CD4-positive, alpha-beta memory T cell (primary cell): ENCODE measurements around the gene PPM1M. TPM values are rescaled to one million over a fixed set of nuclear protein-coding genes. Genes with fewer than 3 reads are reported as not detected.
"Not testable (repeated sequence)": the region's sequence is repeated elsewhere in the genome, so short reads cannot be mapped to it uniquely, and the experiment has no call there.

Source experiments
- CTCF ChIA-PET: fragments of 350-600 bp; sonication (Branson Sonifier 250); formaldehyde crosslinking; loops from one replicate; lab custom pipeline; 2021; ENCODE audit warnings: inconsistent platforms; ENCODE audit not compliant: partially characterized antibody; lab: Charles Lee
- POLR2A ChIA-PET: fragments of 350-600 bp; sonication (Branson Sonifier 250); formaldehyde crosslinking; loops from one replicate; lab custom pipeline; 2021; ENCODE audit not compliant: partially characterized antibody; lab: Charles Lee
- DNase-seq, 5 donors: peaks; one replicate each; pipeline versions ENCODE4 v3.0.0 to v3.0.0-alpha.2; 2020 to 2022; ENCODE audit warnings: mixed read lengths in 1 of 5
- H3K27ac ChIP-seq: one replicate; pipeline ENCODE4 v1.7.0; 2013; ENCODE audit warnings: low read depth, low read length
- H3K27me3 ChIP-seq: 2 replicates; pipeline ENCODE4 v1.7.0; 2013; ENCODE audit warnings: mild to moderate bottlenecking, low read length, moderate library complexity; ENCODE audit not compliant: insufficient read depth
- H3K36me3 ChIP-seq: 2 replicates; pipeline ENCODE4 v1.7.0; 2013; ENCODE audit warnings: mild to moderate bottlenecking, low read length, moderate library complexity; ENCODE audit not compliant: insufficient read depth
- H3K4me1 ChIP-seq: 2 replicates; pipeline ENCODE4 v1.7.0; 2013; ENCODE audit warnings: mild to moderate bottlenecking, low read length, moderate library complexity; ENCODE audit not compliant: insufficient read depth
- H3K4me3 ChIP-seq, 2 donors: one replicate each; pipeline ENCODE4 v1.7.0; 2013; ENCODE audit warnings: low read length in 2 of 2, mild to moderate bottlenecking in 1 of 2
- H3K9me3 ChIP-seq, 2 donors: one replicate each; pipeline ENCODE4 v1.7.0; 2013; ENCODE audit warnings: low read length in 2 of 2, control low read depth in 1 of 2; ENCODE audit not compliant: control insufficient read depth in 1 of 2
- H3K27ac Mint-ChIP-seq, 7 donors: one replicate each; pipeline ENCODE4 v1.8.0; 2020 to 2021; ENCODE audit warnings: mixed read lengths in 7 of 7, mild to moderate bottlenecking in 6 of 7, inconsistent platforms in 3 of 7, moderate library complexity in 3 of 7
- H3K27me3 Mint-ChIP-seq, 2 donors: one replicate each; pipeline ENCODE4 v1.8.0; 2020 to 2021; ENCODE audit warnings: mixed read lengths in 2 of 2
- H3K36me3 Mint-ChIP-seq, 2 donors: one replicate each; pipeline ENCODE4 v1.8.0; 2020 to 2021; ENCODE audit warnings: mixed read lengths in 2 of 2, inconsistent platforms in 1 of 2, mild to moderate bottlenecking in 1 of 2
- H3K4me1 Mint-ChIP-seq, 4 donors: one replicate each; pipeline ENCODE4 v1.8.0; 2020 to 2021; ENCODE audit warnings: mixed read lengths in 4 of 4, mild to moderate bottlenecking in 1 of 4
- H3K4me3 Mint-ChIP-seq, 8 donors: one replicate each; pipeline ENCODE4 v1.8.0; 2020 to 2021; ENCODE audit warnings: mixed read lengths in 8 of 8, mild to moderate bottlenecking in 7 of 8, moderate library complexity in 6 of 8, inconsistent platforms in 3 of 8
- H3K9me3 Mint-ChIP-seq, 8 donors: one replicate each; pipeline ENCODE4 v1.8.0; 2020 to 2021; ENCODE audit warnings: mixed read lengths in 8 of 8, mild to moderate bottlenecking in 5 of 8, inconsistent platforms in 3 of 8, moderate library complexity in 1 of 8
- intact Hi-C: fragments of 100-400 bp; cut with micrococcal nuclease; formaldehyde crosslinking; loops from one replicate; pipeline ENCODE4 v1.15.1; 2023
- polyA plus RNA-seq, 2 donors: library from polyadenylated mRNA; unstranded; fragments of 300-500 nt; fragmentation: Illumina TruSeq; gene quantifications; one replicate each; pipeline ENCODE4 v1.2.3, GENCODE V29; 2021
- total RNA-seq, 2 experiments: library from RNA; stranded (reverse); gene quantifications; one replicate each; pipeline ENCODE4 v1.2.3, GENCODE V29; 2021

The PPM1M gene
- total and polyA plus RNA-seq, 4 experiments from 2014 or later = 52.0 to 85.3 (median 75.7) TPM

DNA sequence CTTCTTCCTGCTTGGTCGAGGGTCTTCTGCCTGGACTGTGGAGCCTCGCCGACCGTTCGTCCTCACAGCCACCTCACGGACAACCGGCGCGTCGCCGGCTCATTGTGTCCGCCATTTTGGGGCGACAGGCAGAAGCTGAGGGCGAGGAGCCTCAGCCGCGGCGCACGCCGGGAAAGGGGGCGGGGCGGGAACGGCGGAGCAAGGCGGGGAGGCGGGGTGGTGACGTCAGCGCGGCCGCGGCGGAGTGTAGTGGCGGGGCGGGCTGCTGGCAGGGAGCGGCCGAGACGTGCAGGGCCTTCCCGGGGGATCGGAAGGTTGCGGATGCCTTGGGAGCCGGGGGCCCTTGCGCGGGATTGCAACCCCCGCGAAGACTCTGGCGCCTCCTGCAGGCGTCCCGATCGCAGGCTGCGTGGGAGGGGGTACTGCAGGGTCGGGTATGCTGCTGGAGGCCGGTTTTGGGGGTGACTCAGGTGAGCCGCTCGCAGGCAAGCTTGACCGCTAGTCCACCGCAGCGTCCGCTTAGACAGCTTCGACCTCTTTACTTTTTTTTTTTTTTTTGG is 33.0 kb downstream of the PPM1M start, which contains the start of gene WDR82:
Gene WDR82 (minus strand): TSS at position 140 of the 560 bp plus-strand sequence. CDS start 288 bp downstream, outside the sequence.
- peaks cover 26 to 38% of the 10 kb centered on the region in 2 donors for H3K36me3 Mint-ChIP-seq
- peak; percentile 94 to 97 (median 95) for DNase-seq
- H3K27me3 ChIP-seq = no peaks in the 10 kb centered on the region
- H3K4me1 Mint-ChIP-seq = peaks cover 40 to 87% (median 56%) of the 10 kb centered on the region in 4 donors
- peaks cover 0 to 3% of the 10 kb centered on the region in 2 donors for H3K27me3 Mint-ChIP-seq
- ChIA-PET POLR2A (interaction anchor here (0.6 to 37.2 kb wide), 16 partner anchors 7 to 427 kb away, joined by 3 to 1950 read pairs (median 5); partner anchors contain the start of genes ABHD14B, GLT8D1, GLYCTK and PPM1M), CTCF (interaction anchor here (0.8 to 32.2 kb wide), 10 partner anchors 7 to 134 kb away, joined by 3 to 684 read pairs (median 12); partner anchors contain the start of genes GLYCTK, PPM1M, TLR9 and TWF2)
- intact Hi-C loops = loop anchor here (1.0 to 5.0 kb wide), 5 partner anchors 10 to 59 kb away; partner anchors contain the start of genes DNAH1 and TWF2
- peaks cover 76% of the 10 kb centered on the region for H3K4me1 ChIP-seq
- H3K36me3 ChIP-seq = no peaks in the 10 kb centered on the region
- peaks cover 0 to 3% (median 0%) of the 10 kb centered on the region in 8 donors for H3K9me3 Mint-ChIP-seq
- no peaks in the 10 kb centered on the region for H3K9me3 ChIP-seq
- H3K4me3 ChIP-seq = peak within 1 kb of the TSS; percentile 58 to 71
- H3K27ac Mint-ChIP-seq = peak within 1 kb of the TSS; percentile 96 to 100 (median 100)
- H3K27ac ChIP-seq = peak within 1 kb of the TSS; percentile 87
- H3K4me3 Mint-ChIP-seq = peak within 1 kb of the TSS; percentile 92 to 99 (median 98)

DNA sequence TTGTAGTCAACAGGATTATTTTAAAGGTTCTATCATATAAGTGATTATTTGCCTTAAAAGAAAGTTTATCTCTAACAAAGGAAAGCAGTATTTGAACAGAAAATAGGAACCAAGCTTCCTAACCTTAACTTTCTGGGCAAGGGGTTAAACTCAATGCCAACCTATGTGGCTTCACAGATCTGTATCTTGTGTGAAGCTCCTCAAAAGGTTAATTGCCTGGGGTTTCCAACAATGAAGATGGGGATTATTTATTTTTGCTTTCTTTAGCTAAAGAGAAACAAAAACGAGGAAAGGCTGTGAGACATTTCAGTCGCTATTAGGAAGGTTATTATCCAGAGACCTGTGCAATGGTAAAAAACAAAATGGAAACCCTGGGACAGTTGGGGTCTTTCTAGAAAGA is 34.0 kb downstream of the PPM1M start:
- Histone ChIP-seq H3K4me1 (peaks cover 72% of the 10 kb centered on the region), H3K27me3 (no peaks in the 10 kb centered on the region), H3K4me3 (peak overlapping the region in 1 of 2 donors; percentile 58), H3K27ac (peak overlapping the region; percentile 87), H3K36me3 (no peaks in the 10 kb centered on the region), H3K9me3 (no peaks in the 10 kb centered on the region)
- intact Hi-C loops = loop anchor here (5.0 kb wide), 2 partner anchors 38 to 58 kb away; partner anchors contain the start of gene DNAH1
- DNase-seq = no peak
- peaks cover 0 to 3% (median 0%) of the 10 kb centered on the region in 8 donors for H3K9me3 Mint-ChIP-seq
- peaks cover 0 to 3% of the 10 kb centered on the region in 2 donors for H3K27me3 Mint-ChIP-seq
- CTCF ChIA-PET = interaction anchor here (0.8 to 32.2 kb wide), 9 partner anchors 8 to 133 kb away, joined by 3 to 684 read pairs (median 9); partner anchors contain the start of genes PPM1M, TLR9 and TWF2
- peak overlapping the region; percentile 92 to 99 (median 97) for H3K4me3 Mint-ChIP-seq
- H3K27ac Mint-ChIP-seq = peak overlapping the region; percentile 96 to 100 (median 100)
- peaks cover 19 to 29% of the 10 kb centered on the region in 2 donors for H3K36me3 Mint-ChIP-seq
- POLR2A ChIA-PET = interaction anchor here (0.5 to 37.2 kb wide), 12 partner anchors 8 to 561 kb away, joined by 3 to 1950 read pairs (median 6); partner anchors contain the start of genes ABHD14A, DUSP7, GLYCTK and PPM1M
- H3K4me1 Mint-ChIP-seq = peaks cover 33 to 83% (median 49%) of the 10 kb centered on the region in 4 donors

DNA sequence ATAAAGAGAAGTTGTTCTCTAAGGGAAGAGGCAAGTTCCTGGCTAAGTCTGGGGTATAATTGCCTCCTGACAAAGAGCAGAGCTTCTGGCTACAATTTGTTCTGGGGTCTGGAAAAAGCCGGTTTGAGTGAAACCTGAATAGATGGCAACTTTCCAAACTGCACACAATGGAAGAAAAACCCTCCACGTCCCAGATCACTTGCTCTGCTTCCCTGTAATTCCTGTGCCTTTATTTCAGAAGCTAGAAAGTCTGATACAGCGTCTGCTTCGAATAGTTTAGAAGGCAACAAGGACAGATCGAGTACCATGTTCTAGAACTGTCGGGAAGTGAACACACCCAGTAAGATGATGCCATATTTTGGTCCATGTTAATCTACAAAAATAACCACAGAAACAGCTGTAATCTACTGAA is 34.5 kb downstream of the PPM1M start:
- peaks cover 0 to 3% of the 10 kb centered on the region in 2 donors for H3K27me3 Mint-ChIP-seq
- peaks cover 68% of the 10 kb centered on the region for H3K4me1 ChIP-seq
- peak overlapping the region; percentile 92 to 99 (median 97) for H3K4me3 Mint-ChIP-seq
- no peaks in the 10 kb centered on the region for H3K9me3 ChIP-seq
- no peak overlapping the region for H3K4me3 ChIP-seq
- no peaks in the 10 kb centered on the region for H3K27me3 ChIP-seq
- H3K4me1 Mint-ChIP-seq = peaks cover 32 to 80% (median 47%) of the 10 kb centered on the region in 4 donors
- peaks cover 17 to 28% of the 10 kb centered on the region in 2 donors for H3K36me3 Mint-ChIP-seq
- H3K36me3 ChIP-seq = no peaks in the 10 kb centered on the region
- peaks cover 0 to 3% (median 0%) of the 10 kb centered on the region in 8 donors for H3K9me3 Mint-ChIP-seq
- H3K27ac ChIP-seq = peak overlapping the region; percentile 87
- H3K27ac Mint-ChIP-seq = peak overlapping the region; percentile 96 to 100 (median 100)
- POLR2A ChIA-PET = interaction anchor here (1.0 to 37.2 kb wide), 9 partner anchors 8 to 305 kb away, joined by 3 to 1950 read pairs (median 29); partner anchors contain the start of genes ABHD14A, DUSP7, GLYCTK and PPM1M
- CTCF ChIA-PET = interaction anchor here (2.3 to 32.2 kb wide), 5 partner anchors 9 to 63 kb away, joined by 8 to 684 read pairs (median 16); partner anchors contain the start of genes PPM1M and TWF2
- no peak for DNase-seq
- intact Hi-C loops = no loop called here

- Mint-ChIP-seq H3K36me3 (peaks cover 10 to 18% of the 10 kb centered on the region in 2 donors), H3K4me3 (peak overlapping the region; percentile 17 to 80 (median 74)), H3K4me1 (peaks cover 33 to 73% (median 44%) of the 10 kb centered on the region in 4 donors), H3K9me3 (peaks cover 0 to 3% (median 0%) of the 10 kb centered on the region in 8 donors), H3K27ac (peak overlapping the region; percentile 92 to 97 (median 95)), H3K27me3 (peaks cover 0 to 3% of the 10 kb centered on the region in 2 donors)
- Histone ChIP-seq H3K36me3 (no peaks in the 10 kb centered on the region), H3K27me3 (no peaks in the 10 kb centered on the region), H3K9me3 (no peaks in the 10 kb centered on the region), H3K4me3 (peak overlapping the region in 1 of 2 donors; percentile 28), H3K4me1 (peaks cover 58% of the 10 kb centered on the region), H3K27ac (peak overlapping the region; percentile 51)
- intact Hi-C loops = loop anchor here (1.0 kb wide), 1 partner anchor 225 kb away; no protein-coding TSS in a partner anchor
- ChIA-PET POLR2A (interaction anchor here (0.6 to 37.2 kb wide), 12 partner anchors 8 to 225 kb away, joined by 3 to 1950 read pairs (median 4); partner anchors contain the start of genes POC1A, PPM1M, TLR9 and TWF2), CTCF (interaction anchor here (1.2 to 32.2 kb wide), 6 partner anchors 11 to 62 kb away, joined by 3 to 684 read pairs (median 7); partner anchors contain the start of genes PPM1M and TWF2)
- DNase-seq = peak; percentile 55 to 78 (median 61)
These were observed 36.6 kb downstream of the PPM1M start for GRCh38 chr3:52281981-52282801.

DNA sequence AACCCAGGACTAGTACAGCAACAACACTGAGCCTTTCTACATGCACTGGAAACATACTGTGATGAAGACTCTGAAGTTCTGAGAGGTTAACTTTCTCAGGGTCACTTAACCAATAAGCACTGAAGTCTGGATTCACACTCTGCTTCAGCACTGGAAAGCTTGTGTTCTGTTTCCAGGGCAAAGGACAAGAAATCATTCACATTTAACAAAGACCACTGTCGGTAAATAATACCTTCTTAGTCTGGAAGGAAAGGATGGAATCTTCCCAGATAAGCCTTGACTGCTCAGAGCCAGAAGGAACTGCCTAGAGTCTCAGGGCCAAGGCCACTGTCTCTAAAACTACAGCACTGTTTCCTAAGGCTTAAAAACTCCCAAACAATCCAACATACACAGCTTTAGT is 37.7 kb downstream of the PPM1M start:
- Mint-ChIP-seq H3K4me3 (peak overlapping the region in 4 of 8 donors; percentile 27 to 57 (median 42)), H3K36me3 (peaks cover 6 to 21% of the 10 kb centered on the region in 2 donors), H3K4me1 (peaks cover 34 to 77% (median 44%) of the 10 kb centered on the region in 4 donors), H3K9me3 (no peaks in the 10 kb centered on the region), H3K27me3 (no peaks in the 10 kb centered on the region), H3K27ac (peak overlapping the region; percentile 50 to 96 (median 74))
- CTCF ChIA-PET = interaction anchor here (1.2 to 32.2 kb wide), 3 partner anchors 42 to 63 kb away, joined by 5 to 684 read pairs (median 10); partner anchors contain the start of genes PPM1M and TWF2
- POLR2A ChIA-PET = interaction anchor here (1.5 to 37.2 kb wide), 5 partner anchors 9 to 62 kb away, joined by 5 to 1950 read pairs (median 63); partner anchors contain the start of genes PPM1M, TLR9 and TWF2
- no peaks in the 10 kb centered on the region for H3K9me3 ChIP-seq
- peaks cover 61% of the 10 kb centered on the region for H3K4me1 ChIP-seq
- DNase-seq = no peak
- peak overlapping the region; percentile 23 for H3K27ac ChIP-seq
- H3K4me3 ChIP-seq = no peak overlapping the region
- intact Hi-C loops = no loop called here
- no peaks in the 10 kb centered on the region for H3K36me3 ChIP-seq
- H3K27me3 ChIP-seq = no peaks in the 10 kb centered on the region

DNA sequence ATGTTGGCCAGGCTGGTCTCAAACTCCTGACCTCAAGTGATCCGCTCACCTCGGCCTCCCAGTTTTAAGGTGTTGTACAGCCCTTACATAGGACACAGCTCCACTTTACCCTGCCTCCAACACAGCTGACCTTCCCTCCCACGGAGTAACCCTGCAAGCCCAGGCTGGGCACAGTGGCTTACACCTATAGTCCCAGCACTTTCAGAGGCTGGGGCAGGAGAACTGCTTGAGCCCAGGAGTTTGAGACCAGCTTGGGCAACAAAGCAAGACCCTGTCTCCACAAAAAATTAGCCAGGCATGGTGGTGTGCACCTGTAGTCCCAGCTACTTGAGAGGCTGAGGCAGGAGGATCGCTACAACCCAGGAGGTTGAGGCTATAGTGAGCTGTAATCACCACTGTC is 38.5 kb downstream of the PPM1M start:
- DNase-seq, H3K9me3 ChIP-seq, H3K36me3 ChIP-seq, H3K4me3 Mint-ChIP-seq, H3K9me3 Mint-ChIP-seq, H3K4me3 ChIP-seq, H3K27ac ChIP-seq, intact Hi-C loops, H3K27me3 ChIP-seq, H3K27me3 Mint-ChIP-seq: not testable (repeated sequence)
- POLR2A ChIA-PET = interaction anchor here (1.5 to 37.2 kb wide), 4 partner anchors 10 to 63 kb away, joined by 5 to 1950 read pairs (median 110); partner anchors contain the start of genes PPM1M, TLR9 and TWF2
- H3K4me1 ChIP-seq = peaks cover 66% of the 10 kb centered on the region
- H3K4me1 Mint-ChIP-seq = peaks cover 38 to 77% (median 50%) of the 10 kb centered on the region in 4 donors
- CTCF ChIA-PET = interaction anchor here (1.2 to 32.2 kb wide), 3 partner anchors 42 to 64 kb away, joined by 5 to 684 read pairs (median 10); partner anchors contain the start of genes PPM1M and TWF2
- peak overlapping the region in 5 of 7 donors; percentile 57 to 96 (median 77) for H3K27ac Mint-ChIP-seq
- H3K36me3 Mint-ChIP-seq = peaks cover 3 to 21% of the 10 kb centered on the region in 2 donors
